Fibroblast of gingiva (primary cell): Measurements from ENCODE around the gene SSBP2.
A peak's percentile ranks its signal among the peaks of the same experiment; 100 is the strongest.

Experiments
- DNase-seq: peaks from one replicate; pipeline ENCODE4 v3.0.0-alpha.2; 2011; ENCODE audit warnings: low read depth

The SSBP2 gene

GRCh38 chr5:81766611-81767010, 15.7 kb upstream of the SSBP2 start:
- no peak for DNase-seq

GRCh38 chr5:81763294-81763928, 12.5 kb upstream of the SSBP2 start:
- DNase-seq = no peak

GRCh38 chr5:81762853-81763252, 12.0 kb upstream of the SSBP2 start:
- DNase-seq = no peak

- no peak for DNase-seq
Observed at GRCh38 chr5:81762401-81762800, 11.5 kb upstream of the SSBP2 start.

GRCh38 chr5:81761970-81762369, 11.1 kb upstream of the SSBP2 start:
- no peak for DNase-seq

GRCh38 chr5:81761270-81761669, 10.4 kb upstream of the SSBP2 start:
- no peak for DNase-seq

- no peak for DNase-seq
Observed at GRCh38 chr5:81760521-81760920, 9.6 kb upstream of the SSBP2 start.

- DNase-seq = no peak
Observed at GRCh38 chr5:81759632-81760005, 8.7 kb upstream of the SSBP2 start.

- no peak for DNase-seq
Observed at GRCh38 chr5:81757404-81757803, 6.5 kb upstream of the SSBP2 start.

GRCh38 chr5:81756016-81756415, 5.1 kb upstream of the SSBP2 start:
- DNase-seq = no peak

- DNase-seq = peak; percentile 83
Observed at GRCh38 chr5:81755320-81755719, 4.4 kb upstream of the SSBP2 start.

- no peak for DNase-seq
Observed at GRCh38 chr5:81754621-81755020, 3.7 kb upstream of the SSBP2 start.

- DNase-seq = no peak
Observed at GRCh38 chr5:81753429-81753828, 2.5 kb upstream of the SSBP2 start.

GRCh38 chr5:81752644-81752963, 1.7 kb upstream of the SSBP2 start:
- DNase-seq = no peak

- DNase-seq = peak; percentile 6
Observed at GRCh38 chr5:81751836-81752643, 1.1 kb upstream of the SSBP2 start.

- no peak for DNase-seq
Observed at GRCh38 chr5:81750308-81751008, 439 bp downstream of the SSBP2 start.

GRCh38 chr5:81749561-81750307, 1.2 kb downstream of the SSBP2 start:
- DNase-seq = peak; percentile 16

- peak; percentile 70 for DNase-seq
Observed at GRCh38 chr5:81749192-81749560, 1.7 kb downstream of the SSBP2 start.

- no peak for DNase-seq
Observed at GRCh38 chr5:81748556-81748955, 2.3 kb downstream of the SSBP2 start.

GRCh38 chr5:81747030-81747429, 3.9 kb downstream of the SSBP2 start:
- DNase-seq = no peak

GRCh38 chr5:81740758-81741157, 10.1 kb downstream of the SSBP2 start:
- DNase-seq = no peak

GRCh38 chr5:81739291-81739690, 11.6 kb downstream of the SSBP2 start:
- no peak for DNase-seq

- DNase-seq = no peak
Observed at GRCh38 chr5:81729276-81729675, 21.6 kb downstream of the SSBP2 start.
